Measurements from ENCODE around the gene HMGA1. TPM values are rescaled to one million over a fixed set of nuclear protein-coding genes. Genes with fewer than 3 reads are reported as not detected.

The HMGA1 gene
- total RNA-seq, 1 donor from 2014 or later = 37.5 TPM

DNA sequence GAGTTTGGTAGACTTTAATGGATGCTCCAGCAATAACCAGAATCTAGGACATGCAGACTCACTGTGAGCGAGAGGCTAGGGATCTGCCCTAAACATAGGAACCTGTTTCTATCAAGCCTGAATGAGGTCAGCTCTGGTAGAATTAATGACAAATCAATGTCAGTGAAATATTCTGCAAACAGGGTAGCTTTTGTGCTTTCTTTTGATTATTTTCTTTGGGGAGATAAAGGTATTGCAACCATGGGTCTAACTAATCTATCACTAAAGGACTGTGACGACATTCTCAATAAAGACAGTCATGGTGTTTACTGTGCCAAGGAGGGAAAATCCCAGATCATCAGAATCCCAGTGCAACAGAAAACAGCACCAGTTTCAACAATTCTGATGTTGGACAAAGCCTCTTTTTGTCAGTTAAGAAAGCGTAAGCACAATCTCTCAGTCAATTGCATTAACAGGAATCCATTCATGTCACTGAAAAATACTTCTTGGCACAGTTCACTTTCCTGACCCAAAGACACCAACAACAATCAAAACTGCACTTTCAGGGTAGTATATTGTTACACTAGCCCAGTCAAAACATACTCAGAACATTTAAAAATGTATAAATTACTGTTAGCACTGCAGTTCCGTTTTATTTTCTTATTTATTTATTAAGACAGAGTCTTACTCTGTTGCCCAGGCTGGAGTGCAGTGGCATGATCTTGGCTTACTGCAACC, 48.9 kb downstream of the HMGA1 start:
- DNase-seq (ENCODE audit: low read depth) = no peak

GRCh38 chr6:34288581-34288980, 51.9 kb downstream of the HMGA1 start:
- DNase-seq (ENCODE audit: low read depth) = no peak

GRCh38 chr6:34289137-34289536, 52.5 kb downstream of the HMGA1 start:
- no peak for DNase-seq (ENCODE audit: low read depth)

- DNase-seq (ENCODE audit: low read depth) = peak; percentile 68
Measured at GRCh38 chr6:34292954-34293353, 56.3 kb downstream of the HMGA1 start.

DNA sequence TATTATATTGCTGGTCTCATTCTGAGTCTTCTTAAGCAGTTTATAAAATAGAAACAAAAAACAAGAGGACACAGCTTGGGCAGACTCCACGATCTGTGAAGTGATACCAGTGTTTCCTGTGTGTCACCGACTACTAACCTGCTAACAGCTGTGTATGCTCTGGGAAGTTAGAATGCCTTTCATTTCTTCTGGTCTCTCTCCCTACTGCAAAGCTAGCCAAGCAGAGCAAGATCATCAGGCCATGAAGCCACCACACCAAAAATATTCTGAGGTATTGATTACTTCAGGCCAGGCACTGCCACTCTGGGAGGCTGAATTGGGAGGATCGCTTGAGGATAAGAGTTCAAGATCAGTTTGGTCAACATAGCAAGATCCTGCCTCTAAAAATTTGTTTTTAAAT, 59.0 kb downstream of the HMGA1 start:
- DNase-seq (ENCODE audit: low read depth) = peak; percentile 83

Small RNA genes lying within 50 kb of the gene (microRNA-seq; reads per million reads assigned to microRNA genes)
- gene MIR6835 = not detected

Other genes starting within 250 kb of the HMGA1 start
- gene GRM4, start 90.8 kb upstream of the HMGA1 start, total RNA-seq = 0.19 and 0.26 TPM in 2 replicates
- gene SMIM29, start 12.1 kb downstream of the HMGA1 start, total RNA-seq = 21.6 and 25.5 TPM in 2 replicates
- gene NUDT3, start 155.8 kb downstream of the HMGA1 start, total RNA-seq = 39.6 and 45.9 TPM in 2 replicates
- gene RPS10, start 189.2 kb downstream of the HMGA1 start, total RNA-seq = 1,443 and 1,569 TPM in 2 replicates
- 4.4 and 5.4 TPM in 2 replicates for gene PACSIN1, start 229.2 kb downstream of the HMGA1 start, total RNA-seq